ENCODE results near the gene SS18L1. TPM values are rescaled to one million over a fixed set of nuclear protein-coding genes. Genes with fewer than 3 reads are reported as not detected.

SS18L1 gene
- total and polyA plus RNA-seq, 2 experiments from 2014 or later: 6.5 to 32.6 TPM

- ATAC-seq (no peak), DNase-seq (ENCODE audit: low spot score) (no peak)
- Histone ChIP-seq H3K4me2 (no peak overlapping the region), H3K36me3 (ENCODE audit: insufficient read depth) (peaks cover 57% of the 10 kb centered on the region), H3K4me1 (ENCODE audit: insufficient read depth) (no peaks in the 10 kb centered on the region), H3K27ac (ENCODE audit: low read depth) (no peak overlapping the region), H3K79me2 (replicated peaks; ENCODE audit: insufficient read depth) (peaks cover 23% of the 10 kb centered on the region), H3F3A (replicated peaks; ENCODE audit: low read depth) (peaks cover 10% of the 10 kb centered on the region), H2AFZ (no peak overlapping the region), H4K20me1 (replicated peaks; ENCODE audit: insufficient read depth) (peaks cover 40% of the 10 kb centered on the region), H3K4me3 (no peak overlapping the region), H3K27me3 (ENCODE audit: insufficient read depth) (no peaks in the 10 kb centered on the region), H3K9me2 (ENCODE audit: insufficient read depth) (no peaks in the 10 kb centered on the region)
- no peak overlapping the region for H3K27ac Mint-ChIP-seq
- peaks cover 2% of the 10 kb centered on the region; the same call in 1 of the 3 replicates for H3K4me1 Mint-ChIP-seq
- H3K36me3 Mint-ChIP-seq (ENCODE audit: low read depth): peaks cover 96% of the 10 kb centered on the region
- H3K27me3 Mint-ChIP-seq (ENCODE audit: insufficient read depth, low read depth, poor library complexity): peaks cover 10% of the 10 kb centered on the region
- TF ChIP-seq JUNB (IDR thresholded peaks at IDR 0.05; ENCODE audit: unreplicated experiment) (no peak), STAT1 (IDR thresholded peaks at IDR 0.05; ENCODE audit: unreplicated experiment) (no peak), CTCF (conservative IDR thresholded peaks at IDR 0.05; ENCODE audit: low read depth in 2 of 2) (no peak), ETS1 (IDR thresholded peaks at IDR 0.05) (no peak), ZNF462 (CRISPR knock-in tag; IDR thresholded peaks at IDR 0.05) (no peak), EZH2phosphoT487 (IDR thresholded peaks at IDR 0.05; ENCODE audit: unreplicated experiment) (no peak), CREB1 (CRISPR knock-in tag; IDR thresholded peaks at IDR 0.05; ENCODE audit: low read depth) (no peak), ZNF331 (CRISPR knock-in tag; IDR thresholded peaks at IDR 0.05; ENCODE audit: low read depth) (no peak), REST (IDR thresholded peaks at IDR 0.05; ENCODE audit: unreplicated experiment) (no peak), POLR2AphosphoS5 (IDR thresholded peaks at IDR 0.05; ENCODE audit: low read depth) (no peak), NANOG (IDR thresholded peaks at IDR 0.05; ENCODE audit: borderline replicate concordance) (no peak), ZNF114 (CRISPR knock-in tag; IDR thresholded peaks at IDR 0.05) (no peak), EZH2 (IDR thresholded peaks at IDR 0.05; ENCODE audit: low read depth, unreplicated experiment) (no peak)
- H3K9me3 Mint-ChIP-seq: no peaks in the 10 kb centered on the region; the same call in 2 of the 3 replicates
- no peak overlapping the region; the same call in 2 of the 3 replicates for H3K4me3 Mint-ChIP-seq
These were observed 11.8 kb upstream of the SS18L1 start for GRCh38 chr20:62131560-62132320.
